Spleen (tissue), 7 donors: ENCODE results near the gene CDK14.
"Not testable (repeated sequence)": the region's sequence is repeated elsewhere in the genome, so short reads cannot be mapped to it uniquely, and the experiment has no call there.

ENCODE experiments used
- POLR2A ChIP-seq, 3 donors: fragments of 450-650 bp; IDR thresholded peaks; one replicate each; pipeline ENCODE4 v1.5.1; 2017; ENCODE audit warnings: antibody characterized with exemption in 3 of 3, mild to moderate bottlenecking in 1 of 3
- POLR2AphosphoS5 ChIP-seq, 3 donors: sonication (generic); formaldehyde crosslinking; IDR thresholded peaks; one replicate each; pipeline ENCODE4 v1.5.1; 2017; ENCODE audit warnings: antibody characterized with exemption in 3 of 3
- TF ChIP-seq, protein P1 (sequence below), 11 experiments: fragments of 200-600 bp in 7 of 11; fragments of 450-650 bp in 4 of 11; sonication (generic) in 4 of 11; IDR thresholded peaks in 8 of 11; conservative IDR thresholded peaks in 3 of 11; 1 replicate in 7 of 11; 2 replicates in 4 of 11; pipeline versions ENCODE4 v1.4.0 to v1.8.0; 2016 to 2021; ENCODE audit warnings: antibody characterized with exemption in 11 of 11, inconsistent platforms in 4 of 11, mild to moderate bottlenecking in 1 of 11
- donor health status: DM: no; HTN: no; CAD: no; lungs with moderate emphysema.
- donor health status: DM: no; HTN: no; CAD: no.
- donor health status: DM: no; HTN: no; CAD: no.

DNA sequence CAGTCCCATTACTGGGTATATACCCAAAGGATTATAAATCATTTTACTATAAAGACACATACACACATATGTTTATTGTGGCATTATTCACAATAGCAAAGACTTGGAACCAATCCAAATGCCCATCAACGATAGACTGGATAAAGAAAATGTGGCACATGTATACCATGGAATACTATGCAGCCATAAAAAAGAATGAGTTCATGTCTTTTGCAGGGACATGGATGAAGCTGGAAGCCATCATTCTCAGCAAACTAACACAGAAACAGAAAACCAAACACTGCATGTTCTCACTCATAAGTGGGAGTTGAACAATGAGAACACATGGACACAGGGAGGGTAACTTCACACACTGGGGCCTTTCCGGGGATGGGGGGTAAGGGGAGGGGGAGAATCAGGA, 219.4 kb downstream of the CDK14 start:
- not testable (repeated sequence) for TF ChIP-seq POLR2A, POLR2AphosphoS5 (IDR thresholded peaks at IDR 0.05)
- TF ChIP-seq, protein P1, sequence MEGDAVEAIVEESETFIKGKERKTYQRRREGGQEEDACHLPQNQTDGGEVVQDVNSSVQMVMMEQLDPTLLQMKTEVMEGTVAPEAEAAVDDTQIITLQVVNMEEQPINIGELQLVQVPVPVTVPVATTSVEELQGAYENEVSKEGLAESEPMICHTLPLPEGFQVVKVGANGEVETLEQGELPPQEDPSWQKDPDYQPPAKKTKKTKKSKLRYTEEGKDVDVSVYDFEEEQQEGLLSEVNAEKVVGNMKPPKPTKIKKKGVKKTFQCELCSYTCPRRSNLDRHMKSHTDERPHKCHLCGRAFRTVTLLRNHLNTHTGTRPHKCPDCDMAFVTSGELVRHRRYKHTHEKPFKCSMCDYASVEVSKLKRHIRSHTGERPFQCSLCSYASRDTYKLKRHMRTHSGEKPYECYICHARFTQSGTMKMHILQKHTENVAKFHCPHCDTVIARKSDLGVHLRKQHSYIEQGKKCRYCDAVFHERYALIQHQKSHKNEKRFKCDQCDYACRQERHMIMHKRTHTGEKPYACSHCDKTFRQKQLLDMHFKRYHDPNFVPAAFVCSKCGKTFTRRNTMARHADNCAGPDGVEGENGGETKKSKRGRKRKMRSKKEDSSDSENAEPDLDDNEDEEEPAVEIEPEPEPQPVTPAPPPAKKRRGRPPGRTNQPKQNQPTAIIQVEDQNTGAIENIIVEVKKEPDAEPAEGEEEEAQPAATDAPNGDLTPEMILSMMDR (IDR thresholded peaks at IDR 0.05 in 8 of 11, conservative IDR thresholded peaks at IDR 0.05 in 3 of 11) = not testable (repeated sequence)
